NCI-H526 treated with DMSO at 0.1 percent for 48 hours (cell line): ENCODE results near the gene PAPOLG.

Experiments used
- DNase-seq: peaks from one replicate; lab custom pipeline; 2025; lab: John Stamatoyannopoulos, UW

The PAPOLG gene

DNA sequence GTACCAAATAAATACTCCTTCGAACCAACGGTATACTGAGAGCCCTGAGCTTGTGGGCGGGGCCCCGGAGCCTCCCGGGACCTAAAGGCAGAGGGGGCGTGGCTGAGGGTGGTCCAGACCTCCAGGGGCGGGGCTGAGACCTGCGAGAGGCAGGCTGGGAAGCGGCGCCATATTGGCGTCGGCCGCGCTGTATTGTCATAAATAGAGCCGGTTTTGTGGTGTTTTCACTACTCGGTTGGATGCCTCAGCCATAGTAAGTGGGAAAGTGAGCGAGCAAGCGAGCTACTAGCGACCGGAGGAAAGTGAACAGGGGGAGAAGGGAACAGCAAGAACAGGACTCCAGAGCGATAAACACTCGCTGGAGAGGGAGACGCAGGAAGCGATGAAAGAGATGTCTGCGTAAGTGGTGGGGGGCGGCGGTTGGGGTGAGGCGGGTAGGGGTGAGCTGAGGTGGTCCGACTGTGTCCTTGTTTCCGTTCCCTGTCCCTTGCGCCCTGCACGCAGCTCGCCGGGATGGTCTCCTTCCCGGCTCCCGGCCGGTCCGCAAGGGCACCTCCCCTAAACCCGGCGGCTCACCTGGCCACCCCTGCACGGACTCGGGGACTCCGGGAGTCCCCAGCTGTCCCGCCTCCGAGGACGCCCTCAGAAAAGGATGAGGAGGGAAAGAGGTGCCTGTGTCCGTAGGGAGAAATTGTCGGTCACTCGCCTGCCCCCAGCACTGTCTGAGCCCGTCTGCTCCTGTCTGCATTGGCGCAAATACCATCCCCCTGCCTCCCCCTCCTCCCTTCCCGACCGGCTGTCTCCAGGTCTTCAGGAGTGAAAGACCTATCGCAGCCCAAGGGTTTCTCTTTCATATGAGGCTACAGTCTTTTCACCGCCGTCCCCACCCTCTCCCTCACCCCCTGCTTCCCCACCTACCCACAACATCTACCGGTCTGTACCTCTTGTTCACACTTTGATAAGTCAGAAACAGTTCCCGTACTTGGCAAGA lies at the start of gene PAPOLG:
Gene PAPOLG, plus strand, starts transcription at position 172 of the 991 bp plus-strand sequence. Its CDS starts 211 bp downstream, at position 383.
- peak; percentile 80 for DNase-seq

DNA sequence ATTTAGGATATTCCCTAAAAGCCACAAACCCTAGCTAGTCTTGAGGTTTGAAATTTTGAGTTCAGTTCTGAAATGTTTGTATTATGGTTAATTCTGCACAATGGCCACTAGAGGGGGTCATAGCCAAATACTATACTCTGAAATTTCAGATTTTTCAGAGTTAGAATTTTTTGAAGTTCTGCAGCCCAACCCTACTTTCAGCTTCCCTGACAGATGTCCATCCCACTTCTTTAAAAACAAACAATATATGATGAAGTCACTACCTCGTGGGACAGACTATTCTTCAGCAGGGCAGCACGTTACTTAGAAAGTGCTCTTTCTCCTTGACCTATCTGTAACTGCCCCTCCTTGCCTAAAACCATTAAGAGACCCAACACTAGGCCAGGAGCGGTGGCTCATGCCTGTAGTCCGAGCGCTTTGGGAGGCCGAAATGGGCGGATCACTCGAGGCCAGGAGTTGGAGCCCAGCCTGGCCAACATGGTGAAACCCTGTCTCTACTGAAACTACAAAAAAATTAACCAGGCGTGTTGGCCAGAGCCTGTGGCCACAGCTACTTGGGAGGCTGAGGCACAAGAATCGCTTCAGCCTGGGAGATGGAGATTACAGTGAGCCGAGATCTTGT lies 48.2 kb upstream of the PAPOLG start:
- DNase-seq, result peak; percentile 2

GRCh38 chr2:60708630-60709320 lies 47.3 kb upstream of the PAPOLG start:
- DNase-seq, result no peak

DNA sequence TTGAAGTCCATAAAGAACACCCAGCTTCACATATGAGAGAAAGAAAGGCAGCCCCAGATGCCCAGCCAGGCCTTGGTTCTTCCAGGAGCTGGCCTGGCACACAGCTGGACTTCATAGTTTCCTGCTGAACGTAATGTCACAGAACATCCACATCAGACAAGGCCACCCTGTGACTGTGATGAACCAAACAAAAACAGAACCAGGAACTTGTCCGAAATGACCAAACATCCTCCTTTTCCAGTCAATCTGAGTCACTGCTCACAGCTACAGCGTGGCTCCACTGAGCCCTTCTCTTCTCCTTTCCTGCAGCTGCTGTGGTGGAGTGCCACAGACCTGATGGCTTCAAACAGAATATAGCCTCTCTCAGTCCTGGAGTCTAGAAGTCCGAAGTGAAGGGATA lies 45.4 kb upstream of the PAPOLG start:
- no peak for DNase-seq

DNA sequence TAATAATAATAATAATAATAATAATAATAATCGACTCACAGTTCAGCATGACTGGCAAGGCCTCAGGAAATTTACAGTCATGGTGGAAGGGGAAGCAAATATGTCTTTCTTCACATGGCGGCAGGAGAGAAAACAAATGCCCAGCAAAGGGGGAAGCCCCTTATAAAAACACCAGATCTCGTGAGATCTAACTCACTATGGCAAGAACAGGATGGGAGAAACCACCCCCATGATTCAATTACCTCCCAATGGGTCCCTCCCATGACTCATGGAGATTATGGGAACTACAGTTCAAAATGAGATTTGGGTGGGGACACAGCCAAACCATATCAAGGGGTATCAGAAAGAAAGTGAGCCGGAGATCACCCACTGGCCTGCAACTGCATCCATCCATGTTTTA lies 40.5 kb upstream of the PAPOLG start:
- DNase-seq, result no peak

DNA sequence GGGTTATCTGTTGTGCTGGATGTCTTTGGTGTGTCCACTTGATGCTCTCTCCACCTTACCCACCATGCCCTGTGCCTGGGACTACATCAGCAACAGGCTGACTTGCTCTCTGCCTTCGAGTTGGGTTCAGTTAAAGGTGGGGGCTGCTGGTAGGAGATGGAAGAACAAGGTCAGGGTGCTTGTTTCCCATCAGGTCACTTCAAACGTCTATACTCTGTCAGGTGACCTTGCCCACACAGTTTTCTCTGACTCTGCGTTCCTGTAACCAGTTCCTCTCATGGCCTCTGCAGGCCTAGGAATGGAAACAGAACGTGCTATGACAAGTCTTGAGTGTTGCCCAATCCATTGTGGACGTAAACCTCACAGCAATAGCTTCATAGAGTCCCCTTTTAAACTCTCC lies 38.4 kb upstream of the PAPOLG start:
- DNase-seq, result no peak

DNA sequence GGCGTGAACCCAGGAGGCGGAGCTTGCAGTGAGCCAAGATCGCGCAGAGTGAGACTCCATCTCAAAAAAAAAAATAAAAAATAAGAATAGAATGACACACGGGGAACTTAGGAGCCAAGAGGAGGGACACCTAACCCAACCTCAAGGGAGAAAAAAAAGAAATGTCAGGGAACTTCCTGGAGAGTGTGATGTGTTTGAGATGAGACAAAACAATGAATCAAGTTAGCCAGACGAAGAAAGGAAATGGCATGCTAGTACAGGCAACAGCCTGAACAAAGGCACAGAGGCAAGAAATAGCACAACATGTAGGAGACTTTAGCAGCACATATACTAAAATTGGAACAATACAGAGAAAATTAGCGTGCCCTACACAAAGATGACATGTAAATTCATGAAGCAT lies 36.7 kb upstream of the PAPOLG start:
- DNase-seq, result no peak

- DNase-seq, result no peak
Observed at GRCh38 chr2:60725466-60725865, 30.6 kb upstream of the PAPOLG start.

GRCh38 chr2:60728855-60729254 lies 27.2 kb upstream of the PAPOLG start:
- no peak for DNase-seq

GRCh38 chr2:60735496-60736250 lies 20.4 kb upstream of the PAPOLG start:
- DNase-seq, result no peak

GRCh38 chr2:60738679-60739078 lies 17.4 kb upstream of the PAPOLG start:
- DNase-seq, result no peak

GRCh38 chr2:60739156-60739555 lies 16.9 kb upstream of the PAPOLG start:
- DNase-seq, result no peak

- DNase-seq, result no peak
Observed at GRCh38 chr2:60741576-60741975, 14.5 kb upstream of the PAPOLG start.

- no peak for DNase-seq
Observed at GRCh38 chr2:60742419-60742818, 13.6 kb upstream of the PAPOLG start.

DNA sequence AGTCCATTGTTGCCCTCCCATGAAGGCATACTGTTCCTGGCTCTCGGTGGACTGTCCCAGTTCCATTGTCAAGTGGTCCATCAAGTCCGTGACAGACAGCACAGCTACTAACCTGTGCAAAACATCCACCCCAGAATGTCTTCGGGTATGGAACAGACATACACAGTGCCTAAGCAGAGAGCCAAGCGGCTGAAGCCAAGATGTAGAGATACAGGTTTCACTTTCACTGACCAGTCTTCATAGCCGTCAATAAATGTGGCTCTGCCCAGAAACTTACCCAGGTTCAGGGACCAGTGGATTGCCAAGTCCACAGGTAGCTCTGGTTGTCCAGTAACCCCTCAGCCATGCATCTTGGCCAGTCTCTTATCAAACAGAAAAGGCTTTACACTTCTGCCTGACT lies 10.7 kb upstream of the PAPOLG start:
- DNase-seq, result no peak

DNA sequence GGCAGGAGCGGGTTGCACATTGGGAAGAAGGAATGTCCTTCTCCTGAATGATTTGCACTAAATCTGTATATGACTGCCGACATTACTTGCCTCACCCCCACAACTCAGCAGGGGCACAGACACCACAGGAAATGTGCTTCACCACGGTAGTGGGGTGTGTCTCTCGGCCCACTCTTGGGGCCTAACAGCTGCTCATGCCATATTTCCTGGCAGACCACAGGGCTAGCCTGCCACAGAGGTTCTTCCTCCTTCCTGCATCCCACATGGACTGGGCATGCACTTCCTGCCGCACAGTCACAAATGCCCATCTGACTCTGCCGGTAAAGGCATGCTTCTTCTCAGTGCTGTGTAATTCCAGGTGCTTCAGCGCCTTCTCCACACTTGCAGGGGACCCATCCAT lies 10.3 kb upstream of the PAPOLG start:
- DNase-seq, result no peak

DNA sequence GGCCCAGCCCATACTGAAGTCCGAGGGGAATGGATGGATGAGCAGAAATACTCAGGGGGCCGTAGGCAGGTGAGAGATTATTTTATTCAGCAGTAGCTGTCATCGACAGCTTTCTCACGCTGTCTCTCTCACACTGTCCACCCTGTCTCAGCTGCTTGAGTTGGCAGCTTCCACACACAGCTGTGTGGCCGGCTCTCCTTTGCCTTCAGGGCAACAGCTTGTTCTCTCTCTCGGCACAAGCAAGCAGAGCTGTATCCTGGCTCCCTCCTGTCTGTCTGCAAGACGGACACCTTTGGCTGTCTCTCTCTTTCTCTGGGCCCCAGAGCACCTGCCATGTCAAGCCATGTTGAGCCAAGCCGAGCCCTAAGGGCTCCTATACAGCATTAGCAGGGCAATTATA lies 9.8 kb upstream of the PAPOLG start:
- DNase-seq, result no peak

- no peak for DNase-seq
Observed at GRCh38 chr2:60759654-60760053, 3.6 kb downstream of the PAPOLG start.

DNA sequence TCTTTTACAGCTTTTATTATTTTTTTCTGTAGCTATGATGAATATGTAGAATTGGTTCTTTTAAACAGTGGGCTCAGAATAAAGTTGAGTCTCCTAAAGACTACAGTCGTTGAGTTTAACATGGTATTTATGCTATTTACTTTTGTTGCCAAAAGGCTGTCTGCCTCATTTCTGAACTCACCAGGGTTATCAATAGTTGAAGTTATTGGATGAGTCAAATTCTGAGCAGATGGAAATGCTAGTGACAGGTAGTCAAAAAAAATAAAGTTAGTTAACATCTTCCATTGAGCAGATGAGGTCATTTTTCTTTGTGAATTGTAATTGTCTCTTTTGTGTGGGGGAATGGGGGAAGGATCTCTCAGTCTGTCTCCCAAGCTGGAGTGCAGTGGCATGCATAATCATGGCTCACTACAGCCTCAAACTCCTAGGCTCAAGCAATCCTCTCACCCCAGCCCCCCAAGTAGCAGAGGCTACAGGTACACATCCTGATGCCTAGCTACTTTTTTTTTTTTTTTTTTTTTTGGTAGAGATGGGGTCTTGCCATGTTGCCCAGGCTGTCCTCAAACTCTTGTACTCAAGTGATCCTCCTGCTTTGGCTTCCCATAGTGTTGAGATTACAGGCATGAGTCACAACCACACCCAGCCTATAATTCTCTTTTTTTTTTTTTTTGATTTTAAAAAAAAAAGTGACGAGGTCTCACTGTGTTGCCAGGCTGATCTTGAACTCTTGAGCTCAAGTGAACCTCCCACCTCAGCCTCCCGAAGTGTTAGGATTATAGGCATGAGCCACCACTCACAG lies 8.9 kb downstream of the PAPOLG start:
- no peak for DNase-seq

DNA sequence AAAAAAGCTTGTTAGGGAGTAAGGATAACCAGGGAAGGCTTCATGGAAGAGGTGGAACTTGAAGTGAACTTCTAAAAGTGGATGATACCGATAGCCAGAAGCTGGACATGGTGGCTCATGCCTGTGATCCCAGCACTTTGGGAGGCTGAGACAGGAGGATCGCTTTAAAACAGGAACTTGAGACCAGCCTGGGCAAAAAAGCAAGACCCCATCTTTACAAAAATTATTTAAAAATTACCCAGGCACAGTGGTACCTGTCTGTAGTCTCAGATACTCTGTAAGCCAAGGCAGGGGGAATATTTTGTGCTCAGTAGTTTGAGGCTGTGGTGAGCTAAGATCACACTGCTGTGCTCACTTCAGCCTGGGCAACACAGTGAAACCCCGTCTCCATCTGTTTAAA lies 10.2 kb downstream of the PAPOLG start:
- DNase-seq, result no peak

DNA sequence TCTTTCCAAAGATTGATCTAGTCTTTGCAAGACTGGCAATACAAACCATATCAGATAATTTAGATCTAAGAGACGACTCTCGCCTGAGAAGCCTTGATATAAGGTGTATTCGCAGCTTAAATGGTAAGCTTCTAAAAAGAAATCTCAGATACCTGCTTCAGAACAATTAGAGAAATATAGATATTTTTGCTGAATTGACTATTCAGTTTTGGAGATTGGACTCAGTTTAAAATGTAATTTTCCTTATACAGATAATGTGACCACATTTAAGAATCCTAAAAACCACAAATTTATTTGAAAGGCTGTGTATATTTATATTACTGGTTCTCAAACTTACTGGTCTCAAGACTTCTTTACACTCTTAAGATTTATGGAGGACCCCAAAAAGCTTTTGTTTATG lies 15.4 kb downstream of the PAPOLG start:
- no peak for DNase-seq
